Mesothelial cell of epicardium (in vitro differentiated cells): ENCODE measurements around the gene SPATA7. TPM values are rescaled to one million over a fixed set of nuclear protein-coding genes. Genes with fewer than 3 reads are reported as not detected.

Source experiments
- DNase-seq, 2 experiments: peaks; one replicate each; pipeline ENCODE4 v3.0.0; 2021; ENCODE audit warnings: low spot score in 2 of 2; ENCODE audit not compliant: unreplicated experiment in 2 of 2
- H3K27ac Mint-ChIP-seq: 2 replicates; pipeline ENCODE4 v1.8.0; 2021; ENCODE audit warnings: mixed read lengths
- H3K27me3 Mint-ChIP-seq: 2 replicates; pipeline ENCODE4 v1.8.0; 2021; ENCODE audit warnings: low read depth, mixed read lengths
- H3K36me3 Mint-ChIP-seq: 2 replicates; pipeline ENCODE4 v1.8.0; 2021; ENCODE audit warnings: mixed read lengths
- H3K4me1 Mint-ChIP-seq: 2 replicates; pipeline ENCODE4 v1.8.0; 2021; ENCODE audit warnings: mixed read lengths
- H3K4me3 Mint-ChIP-seq: 2 replicates; pipeline ENCODE4 v1.8.0; 2021; ENCODE audit warnings: mild to moderate bottlenecking, moderate library complexity, mixed read lengths
- H3K9me3 Mint-ChIP-seq: 2 replicates; pipeline ENCODE4 v1.8.0; 2021; ENCODE audit warnings: mixed read lengths
- CTCF ChIP-seq: fragments of 200-600 bp; sonication (generic); IDR thresholded peaks from one replicate; pipeline ENCODE4 v1.5.0; 2021; ENCODE audit warnings: antibody characterized with exemption; ENCODE audit not compliant: unreplicated experiment
- total RNA-seq: library from RNA; stranded (reverse); gene quantifications from 3 replicates; pipeline ENCODE4 v1.2.1, GENCODE V29; 2021

SPATA7 gene
- total RNA-seq, 1 donor from 2014 or later, result 17.9 TPM

GRCh38 chr14:88426271-88426670 is 40.8 kb downstream of the SPATA7 start:
- no peaks in the 10 kb centered on the region for H3K27me3 Mint-ChIP-seq
- H3K9me3 Mint-ChIP-seq, result no peaks in the 10 kb centered on the region
- TF ChIP-seq CTCF, result no peak
- peaks cover 10% of the 10 kb centered on the region for H3K36me3 Mint-ChIP-seq
- H3K4me3 Mint-ChIP-seq, result no peak overlapping the region
- peaks cover 2% of the 10 kb centered on the region for H3K4me1 Mint-ChIP-seq
- no peak overlapping the region for H3K27ac Mint-ChIP-seq
- DNase-seq, result no peak

- Mint-ChIP-seq H3K27ac (no peak overlapping the region), H3K27me3 (no peaks in the 10 kb centered on the region), H3K9me3 (peaks cover 5% of the 10 kb centered on the region), H3K36me3 (peaks cover 26% of the 10 kb centered on the region), H3K4me1 (no peaks in the 10 kb centered on the region), H3K4me3 (no peak overlapping the region)
- no peak for TF ChIP-seq CTCF
- DNase-seq, result no peak
Observed at GRCh38 chr14:88430976-88431375, 45.5 kb downstream of the SPATA7 start.

GRCh38 chr14:88437658-88438057 is 52.2 kb downstream of the SPATA7 start:
- Mint-ChIP-seq H3K27ac (no peak overlapping the region), H3K4me1 (no peaks in the 10 kb centered on the region), H3K36me3 (peaks cover 58% of the 10 kb centered on the region), H3K9me3 (peaks cover 26% of the 10 kb centered on the region), H3K4me3 (no peak overlapping the region), H3K27me3 (no peaks in the 10 kb centered on the region)
- no peak for DNase-seq
- no peak for TF ChIP-seq CTCF

GRCh38 chr14:88439088-88439487 is 53.6 kb downstream of the SPATA7 start:
- peaks cover 65% of the 10 kb centered on the region for H3K36me3 Mint-ChIP-seq
- no peak overlapping the region for H3K4me3 Mint-ChIP-seq
- no peak for DNase-seq
- H3K4me1 Mint-ChIP-seq, result no peaks in the 10 kb centered on the region
- peaks cover 30% of the 10 kb centered on the region for H3K9me3 Mint-ChIP-seq
- no peak overlapping the region for H3K27ac Mint-ChIP-seq
- no peak for TF ChIP-seq CTCF
- no peaks in the 10 kb centered on the region for H3K27me3 Mint-ChIP-seq

GRCh38 chr14:88452231-88452630 is 66.8 kb downstream of the SPATA7 start:
- H3K4me1 Mint-ChIP-seq, result no peaks in the 10 kb centered on the region
- no peak for TF ChIP-seq CTCF
- H3K9me3 Mint-ChIP-seq, result peaks cover 47% of the 10 kb centered on the region
- H3K4me3 Mint-ChIP-seq, result no peak overlapping the region
- H3K36me3 Mint-ChIP-seq, result peaks cover 69% of the 10 kb centered on the region
- no peaks in the 10 kb centered on the region for H3K27me3 Mint-ChIP-seq
- no peak overlapping the region for H3K27ac Mint-ChIP-seq
- no peak for DNase-seq

- no peak for DNase-seq
- Mint-ChIP-seq H3K27ac (no peak overlapping the region), H3K4me1 (no peaks in the 10 kb centered on the region), H3K36me3 (peaks cover 73% of the 10 kb centered on the region), H3K4me3 (no peak overlapping the region), H3K9me3 (peaks cover 53% of the 10 kb centered on the region), H3K27me3 (no peaks in the 10 kb centered on the region)
- no peak for TF ChIP-seq CTCF
Observed at GRCh38 chr14:88454886-88455285, 69.4 kb downstream of the SPATA7 start.
